Measurements from ENCODE around the gene TMEM171. TPM values are rescaled to one million over a fixed set of nuclear protein-coding genes. Genes with fewer than 3 reads are reported as not detected.

The TMEM171 gene
- total and polyA plus RNA-seq, 4 donors = 1.0 to 2.1 (median 1.4) TPM; not detected in 1

GRCh38 chr5:73137563-73138530, 17.5 kb downstream of the TMEM171 start:
- no peak for TF ChIP-seq NR2F2 (IDR thresholded peaks at IDR 0.05)
- TF ChIP-seq FOXA2 (IDR thresholded peaks at IDR 0.05) = no peak
- no peak for TF ChIP-seq CTCF (IDR thresholded peaks at IDR 0.05; ENCODE audit: low read depth, low read length, missing input control)
- TF ChIP-seq HNF4G (IDR thresholded peaks at IDR 0.05) = no peak
- TF ChIP-seq YY1 (IDR thresholded peaks at IDR 0.05) = no peak
- no peak for TF ChIP-seq JUND (IDR thresholded peaks at IDR 0.05)
- no peak for TF ChIP-seq GABPA (IDR thresholded peaks at IDR 0.05 in 1 of 2, conservative IDR thresholded peaks at IDR 0.05 in 1 of 2)
- no peak for TF ChIP-seq FOXA1 (IDR thresholded peaks at IDR 0.05)
- TF ChIP-seq REST (IDR thresholded peaks at IDR 0.05) = no peak
- TF ChIP-seq MAX (IDR thresholded peaks at IDR 0.05) = no peak
- TF ChIP-seq ATF3 (IDR thresholded peaks at IDR 0.05) = no peak
- TF ChIP-seq TAF1 (conservative IDR thresholded peaks at IDR 0.05) = no peak
- TF ChIP-seq SP1 (IDR thresholded peaks at IDR 0.05) = no peak
- TF ChIP-seq RXRA (IDR thresholded peaks at IDR 0.05) = no peak
- Histone ChIP-seq H3K27me3 (ENCODE audit: control insufficient read depth in 4 of 4, insufficient read depth in 4 of 4, low read length in 3 of 4) (no peaks in the 10 kb centered on the region), H3K4me3 (ENCODE audit: low read depth in 1 of 3, low read length in 3 of 3) (no peak overlapping the region), H3K27ac (ENCODE audit: low read depth in 1 of 2, low read length in 2 of 2) (no peak overlapping the region), H3K9me3 (ENCODE audit: control insufficient read depth in 4 of 4, low read length in 3 of 4) (no peaks in the 10 kb centered on the region), H3K36me3 (ENCODE audit: control insufficient read depth in 4 of 4, insufficient read depth in 3 of 4, low read depth in 1 of 4, low read length in 3 of 4) (no peaks in the 10 kb centered on the region), H3K9ac (ENCODE audit: low read depth in 1 of 2, low read length in 2 of 2) (no peak overlapping the region), H3K4me1 (ENCODE audit: control insufficient read depth in 4 of 4, insufficient read depth in 4 of 4, low read length in 3 of 4) (no peaks in the 10 kb centered on the region)
- DNase-seq (ENCODE audit: low spot score) = no peak
- WGBS = 92% methylated on average over 10 of the region's 10 CpGs

GRCh38 chr5:73139485-73139884, 19.1 kb downstream of the TMEM171 start:
- H3K27ac ChIP-seq (ENCODE audit: low read depth in 1 of 2, low read length in 2 of 2) = no peak overlapping the region
- H3K9ac ChIP-seq (ENCODE audit: low read depth in 1 of 2, low read length in 2 of 2) = no peak overlapping the region
- no peaks in the 10 kb centered on the region for H3K36me3 ChIP-seq (ENCODE audit: control insufficient read depth in 4 of 4, insufficient read depth in 3 of 4, low read depth in 1 of 4, low read length in 3 of 4)
- DNase-seq (ENCODE audit: low spot score) = no peak
- no peak overlapping the region for H3K4me3 ChIP-seq (ENCODE audit: low read depth in 1 of 3, low read length in 3 of 3)
- H3K27me3 ChIP-seq (ENCODE audit: control insufficient read depth in 4 of 4, insufficient read depth in 4 of 4, low read length in 3 of 4) = no peaks in the 10 kb centered on the region
- WGBS = 85% methylated on average over 3 of the region's 3 CpGs
- no peaks in the 10 kb centered on the region for H3K4me1 ChIP-seq (ENCODE audit: control insufficient read depth in 4 of 4, insufficient read depth in 4 of 4, low read length in 3 of 4)
- no peaks in the 10 kb centered on the region for H3K9me3 ChIP-seq (ENCODE audit: control insufficient read depth in 4 of 4, low read length in 3 of 4)
- no peak for TF ChIP-seq NR2F2 (IDR thresholded peaks at IDR 0.05)
- no peak for TF ChIP-seq FOXA2 (IDR thresholded peaks at IDR 0.05)
- no peak for TF ChIP-seq MAX (IDR thresholded peaks at IDR 0.05)
- TF ChIP-seq TAF1 (conservative IDR thresholded peaks at IDR 0.05) = no peak
- TF ChIP-seq HNF4A (conservative IDR thresholded peaks at IDR 0.05) = no peak
- TF ChIP-seq SP1 (IDR thresholded peaks at IDR 0.05) = no peak
- no peak for TF ChIP-seq RXRA (IDR thresholded peaks at IDR 0.05)
- no peak for TF ChIP-seq JUND (IDR thresholded peaks at IDR 0.05)
- no peak for TF ChIP-seq CTCF (IDR thresholded peaks at IDR 0.05; ENCODE audit: low read depth, low read length, missing input control)
- TF ChIP-seq GABPA (IDR thresholded peaks at IDR 0.05 in 1 of 2, conservative IDR thresholded peaks at IDR 0.05 in 1 of 2) = no peak
- TF ChIP-seq ZBTB33 (IDR thresholded peaks at IDR 0.05) = no peak
- TF ChIP-seq EGR1 (IDR thresholded peaks at IDR 0.05; ENCODE audit: low read depth in 2 of 2) = no peak
- TF ChIP-seq ATF3 (IDR thresholded peaks at IDR 0.05) = no peak
- TF ChIP-seq HNF4G (IDR thresholded peaks at IDR 0.05) = no peak
- TF ChIP-seq YY1 (IDR thresholded peaks at IDR 0.05) = no peak
- TF ChIP-seq RAD21 (IDR thresholded peaks at IDR 0.05) = no peak

Measured in liver (tissue), 9 donors.